GM12875 (cell line): ENCODE results near the gene NHS.

Experiments used
- H3K4me3 ChIP-seq: one replicate; pipeline ENCODE4 v1.5.1; 2011; ENCODE audit warnings: low read depth, low read length, control low read depth
- CTCF ChIP-seq: IDR thresholded peaks from 2 replicates; pipeline ENCODE4 v1.5.1; 2011; ENCODE audit warnings: low read depth, mild to moderate bottlenecking, control low read depth, inconsistent platforms, low read length, moderate library complexity, borderline replicate concordance; ENCODE audit not compliant: insufficient read depth

Gene NHS

GRCh38 chrX:17459661-17460060 lies 84.7 kb downstream of the NHS start:
- H3K4me3 ChIP-seq, result no peak overlapping the region

GRCh38 chrX:17462881-17463280 lies 87.9 kb downstream of the NHS start:
- no peak overlapping the region for H3K4me3 ChIP-seq
- no peak for TF ChIP-seq CTCF

More at GRCh38 chrX:17459661-17460060, 84.7 kb downstream of the NHS start:
- no peak for TF ChIP-seq CTCF

- no peak overlapping the region for H3K4me3 ChIP-seq
- no peak for TF ChIP-seq CTCF
These were observed 89.2 kb downstream of the NHS start for GRCh38 chrX:17464194-17464593.

- H3K4me3 ChIP-seq, result no peak overlapping the region
- no peak for TF ChIP-seq CTCF
These were observed 90.2 kb downstream of the NHS start for GRCh38 chrX:17465201-17465600.

GRCh38 chrX:17465802-17466201 lies 90.8 kb downstream of the NHS start:
- H3K4me3 ChIP-seq, result no peak overlapping the region
- no peak for TF ChIP-seq CTCF

GRCh38 chrX:17470136-17470535 lies 95.1 kb downstream of the NHS start:
- TF ChIP-seq CTCF, result no peak
- H3K4me3 ChIP-seq, result no peak overlapping the region

- no peak for TF ChIP-seq CTCF
- no peak overlapping the region for H3K4me3 ChIP-seq
These were observed 96.1 kb downstream of the NHS start for GRCh38 chrX:17471121-17471520.
